OCI-LY7 (cell line): ENCODE measurements around the gene TTC28. TPM values are rescaled to one million over a fixed set of nuclear protein-coding genes. Genes with fewer than 3 reads are reported as not detected.
"Not testable (repeated sequence)": the region's sequence is repeated elsewhere in the genome, so short reads cannot be mapped to it uniquely, and the experiment has no call there.

Source experiments
- BruUV-seq: library from RNA; stranded (reverse); fragments of 400-500 nt; replicated peaks from 2 replicates; lab custom pipeline; 2021; lab: Mats Ljungman, UMichigan
- CTCF ChIA-PET: fragments of 300-600 bp; sonication (Branson Sonifier 250); formaldehyde crosslinking; loops from one replicate; lab custom pipeline; 2022; ENCODE audit warnings: antibody characterized with exemption; ENCODE audit not compliant: unreplicated experiment; lab: Charles Lee
- POLR2A ChIA-PET: fragments of 300-600 bp; sonication (Branson Sonifier 250); formaldehyde crosslinking; loops from one replicate; lab custom pipeline; 2022; ENCODE audit warnings: antibody characterized with exemption; lab: Charles Lee
- DNase-seq: peaks from one replicate; pipeline ENCODE4 v3.0.0-alpha.2; 2015; ENCODE audit warnings: low spot score
- H2AFZ ChIP-seq: fragments of 200-600 bp; sonication (generic), shearing (Covaris generic); 2 replicates; pipeline ENCODE4 v1.6.1; 2014; ENCODE audit warnings: mild to moderate bottlenecking, antibody characterized with exemption, low read length, moderate library complexity
- H3K27ac ChIP-seq: fragments of 200-600 bp; sonication (generic); 2 replicates; pipeline ENCODE4 v1.5.1; 2014; ENCODE audit warnings: mixed run types, low read depth, mild to moderate bottlenecking, moderate library complexity, low read length, inconsistent platforms; ENCODE audit not compliant: poor library complexity, severe bottlenecking
- H3K36me3 ChIP-seq: fragments of 200-600 bp; sonication (generic); 2 replicates; pipeline ENCODE4 v1.6.1; 2014; ENCODE audit warnings: mild to moderate bottlenecking, antibody characterized with exemption, low read length, moderate library complexity, mixed read lengths; ENCODE audit not compliant: insufficient read depth
- H3K4me1 ChIP-seq: fragments of 200-600 bp; sonication (generic); 2 replicates; pipeline ENCODE4 v1.5.1; 2014; ENCODE audit warnings: mild to moderate bottlenecking, low read length; ENCODE audit not compliant: insufficient read depth, poor library complexity, severe bottlenecking
- H3K4me2 ChIP-seq: fragments of 200-600 bp; sonication (generic); 2 replicates; pipeline ENCODE4 v1.6.1; 2014; ENCODE audit warnings: mild to moderate bottlenecking, low read length
- H3K4me3 ChIP-seq: fragments of 200-600 bp; sonication (generic); 2 replicates; pipeline ENCODE4 v1.5.1; 2014; ENCODE audit warnings: mild to moderate bottlenecking, low read depth, low read length; ENCODE audit not compliant: poor library complexity, severe bottlenecking
- H3K79me2 ChIP-seq: fragments of 200-600 bp; sonication (generic); 2 replicates; pipeline ENCODE4 v1.6.1; 2016; ENCODE audit warnings: low read depth, mild to moderate bottlenecking, low read length, moderate library complexity, mixed read lengths; ENCODE audit not compliant: insufficient read depth
- H3K9me2 ChIP-seq: fragments of 200-600 bp; sonication (generic); 2 replicates; pipeline ENCODE4 v1.6.1; 2016; ENCODE audit warnings: mild to moderate bottlenecking, low read length, mixed read lengths; ENCODE audit not compliant: insufficient read depth
- H3K9me3 ChIP-seq: fragments of 200-600 bp; sonication (generic); 2 replicates; pipeline ENCODE4 v1.6.1; 2014; ENCODE audit warnings: mild to moderate bottlenecking, mixed run types, low read length, mixed read lengths
- H4K20me1 ChIP-seq: fragments of 200-600 bp; sonication (generic); 2 replicates; pipeline ENCODE4 v1.6.1; 2014; ENCODE audit warnings: mild to moderate bottlenecking, antibody characterized with exemption, low read length, moderate library complexity, mixed read lengths; ENCODE audit not compliant: insufficient read depth
- CTCF ChIP-seq: fragments of 200-600 bp; sonication (generic); conservative IDR thresholded peaks from 2 replicates; pipeline ENCODE4 v1.5.1; 2014; ENCODE audit warnings: mild to moderate bottlenecking, antibody characterized with exemption, low read length, moderate library complexity, mixed read lengths
- EZH2phosphoT487 ChIP-seq: fragments of 200-600 bp; sonication (generic); IDR thresholded peaks from 2 replicates; pipeline ENCODE4 v1.6.1; 2018; ENCODE audit warnings: low read depth, borderline replicate concordance, mild to moderate bottlenecking, mixed run types, antibody characterized with exemption, low read length, moderate library complexity, mixed read lengths
- intact Hi-C: fragments of 100-400 bp; cut with micrococcal nuclease; formaldehyde crosslinking; loops from one replicate; pipeline ENCODE4 v1.10.0; 2022; ENCODE audit not compliant: unreplicated experiment
- total RNA-seq, 2 experiments: library from RNA; depleted of rRNA in 1 of 2; stranded (reverse); fragments of >200 nt in 1 of 2; shearing (Covaris generic) in 1 of 2; gene quantifications; 2 replicates each; pipeline ENCODE4 v1.2.3, GENCODE V29; 2014 to 2022

Gene TTC28
- total RNA-seq, 2 experiments from 2014 or later: under 0.01 to 0.55 TPM

- Histone ChIP-seq H2AFZ (no peak overlapping the region), H3K4me2 (no peak overlapping the region), H3K79me2 (no peaks in the 10 kb centered on the region), H4K20me1 (no peaks in the 10 kb centered on the region), H3K36me3 (no peaks in the 10 kb centered on the region), H3K4me3 (no peak overlapping the region), H3K9me3 (no peaks in the 10 kb centered on the region), H3K4me1 (no peaks in the 10 kb centered on the region), H3K27ac (no peak overlapping the region), H3K9me2 (no peaks in the 10 kb centered on the region)
- no TSS peak for BruUV-seq
- TF ChIP-seq CTCF (no peak), EZH2phosphoT487 (no peak)
- intact Hi-C loops: no loop called here
- POLR2A ChIA-PET: interaction anchor here (0.6 to 0.7 kb wide), 2 partner anchors 345 to 1732 kb away, joined by 3 read pairs; no protein-coding TSS in a partner anchor
- DNase-seq: no peak
- CTCF ChIA-PET: no interaction called here
Observed at GRCh38 chr22:28619236-28619635, 60.4 kb downstream of the TTC28 start.

- H3K4me3 ChIP-seq, H3K4me2 ChIP-seq, H3K9me3 ChIP-seq, H3K79me2 ChIP-seq, H3K4me1 ChIP-seq, H2AFZ ChIP-seq, BruUV-seq, intact Hi-C loops, H3K9me2 ChIP-seq, H3K27ac ChIP-seq, POLR2A ChIA-PET, DNase-seq, H3K36me3 ChIP-seq, H4K20me1 ChIP-seq, CTCF ChIA-PET: not testable (repeated sequence)
Observed at GRCh38 chr22:28615423-28615822, 64.2 kb downstream of the TTC28 start.

GRCh38 chr22:28609921-28610320, 69.7 kb downstream of the TTC28 start:
- no peaks in the 10 kb centered on the region for H3K9me2 ChIP-seq
- ChIA-PET POLR2A (no interaction called here), CTCF (no interaction called here)
- BruUV-seq: no TSS peak
- H3K9me3 ChIP-seq: no peaks in the 10 kb centered on the region
- no peak for TF ChIP-seq EZH2phosphoT487
- no peak for TF ChIP-seq CTCF
- no peak for DNase-seq
- H4K20me1 ChIP-seq: no peaks in the 10 kb centered on the region
- no peak overlapping the region for H2AFZ ChIP-seq
- no peak overlapping the region for H3K4me2 ChIP-seq
- no peak overlapping the region for H3K4me3 ChIP-seq
- no peaks in the 10 kb centered on the region for H3K4me1 ChIP-seq
- intact Hi-C loops: no loop called here
- no peaks in the 10 kb centered on the region for H3K79me2 ChIP-seq
- no peak overlapping the region for H3K27ac ChIP-seq
- no peaks in the 10 kb centered on the region for H3K36me3 ChIP-seq
